Endothelial cell of umbilical vein (primary cell): ENCODE data around the gene KIF6. TPM values are rescaled to one million over a fixed set of nuclear protein-coding genes. Genes with fewer than 3 reads are reported as not detected.

Experiments
- BruUV-seq: library from RNA; stranded (reverse); fragments of 400-500 nt; replicated peaks from 2 replicates; lab custom pipeline; 2021; lab: Mats Ljungman, UMichigan
- CTCF ChIA-PET: fragments of 300-600, 350-600 bp; sonication (Branson Sonifier 250); formaldehyde crosslinking; loops from one replicate; lab custom pipeline; 2021; ENCODE audit warnings: antibody characterized with exemption, inconsistent platforms; lab: Charles Lee
- POLR2A ChIA-PET: fragments of 300-600, 350-600 bp; sonication (Branson Sonifier 250); formaldehyde crosslinking; loops from one replicate; lab custom pipeline; 2021; ENCODE audit warnings: antibody characterized with exemption, inconsistent platforms; lab: Charles Lee
- DNase-seq: peaks from one replicate; pipeline ENCODE4 v3.0.0-alpha.2; 2011; ENCODE audit warnings: low read depth, low spot score
- FAIRE-seq: peaks from 2 replicates; lab custom pipeline; 2011; peaks lifted over from hg19 to GRCh38; lab: Jason Lieb, UNC
- H2AFZ ChIP-seq: 2 replicates; pipeline ENCODE4 v1.6.0; 2012; ENCODE audit warnings: low read depth, low read length, control low read depth, inconsistent platforms
- H3K27ac ChIP-seq: 2 replicates; pipeline ENCODE4 v1.5.1; 2011; ENCODE audit warnings: low read depth, mild to moderate bottlenecking, control low read depth, low read length, moderate library complexity; ENCODE audit not compliant: insufficient read depth
- H3K27me3 ChIP-seq, 2 experiments: 2 replicates each; pipeline versions ENCODE4 v1.6.0 to v1.6.1; 2011; ENCODE audit warnings: low read length in 2 of 2, mixed read lengths in 1 of 2; ENCODE audit not compliant: control insufficient read depth in 2 of 2, insufficient read depth in 2 of 2
- H3K36me3 ChIP-seq, 2 experiments: 2 replicates in 1 of 2; 3 replicates in 1 of 2; pipeline ENCODE4 v1.5.1; 2011; ENCODE audit warnings: low read length in 2 of 2, mild to moderate bottlenecking in 1 of 2, moderate library complexity in 1 of 2; ENCODE audit not compliant: control insufficient read depth in 2 of 2, insufficient read depth in 2 of 2; ENCODE audit errors: extremely low read depth in 1 of 2
- H3K4me1 ChIP-seq: 3 replicates; pipeline ENCODE4 v1.5.1; 2011; ENCODE audit warnings: mild to moderate bottlenecking, low read length; ENCODE audit not compliant: control insufficient read depth, insufficient read depth; ENCODE audit errors: extremely low read depth
- H3K4me2 ChIP-seq: 2 replicates; pipeline ENCODE4 v1.6.1; 2011; ENCODE audit warnings: low read length, control low read depth, mixed read lengths; ENCODE audit not compliant: insufficient read depth
- H3K4me3 ChIP-seq, 3 experiments: fragments of 200-600 bp in 1 of 3; sonication (generic), shearing (Covaris generic) in 1 of 3; replicated peaks in 1 of 3; 2 replicates each; pipeline ENCODE4 v1.5.1; 2011 to 2016; ENCODE audit warnings: control low read depth in 3 of 3, low read length in 3 of 3, mild to moderate bottlenecking in 2 of 3, inconsistent platforms in 1 of 3, low read depth in 1 of 3, moderate library complexity in 1 of 3; ENCODE audit not compliant: insufficient read depth in 1 of 3
- H3K79me2 ChIP-seq: 2 replicates; pipeline ENCODE4 v1.6.0; 2012; ENCODE audit warnings: low read length, inconsistent platforms; ENCODE audit not compliant: control insufficient read depth, insufficient read depth
- H3K9ac ChIP-seq: replicated peaks from 2 replicates; pipeline ENCODE3; 2011; ENCODE audit warnings: low read length, control low read depth; ENCODE audit not compliant: insufficient read depth; ENCODE audit errors: extremely low read depth
- H3K9me1 ChIP-seq: replicated peaks from 3 replicates; pipeline ENCODE4 v1.6.0; 2011; ENCODE audit warnings: mild to moderate bottlenecking, low read length; ENCODE audit not compliant: control insufficient read depth, insufficient read depth; ENCODE audit errors: extremely low read depth
- H3K9me3 ChIP-seq: replicated peaks from 2 replicates; pipeline ENCODE4 v1.5.1; 2012; ENCODE audit warnings: low read length, inconsistent platforms; ENCODE audit not compliant: control insufficient read depth, insufficient read depth
- H4K20me1 ChIP-seq: replicated peaks from 2 replicates; pipeline ENCODE3; 2011; ENCODE audit warnings: mild to moderate bottlenecking, low read length; ENCODE audit not compliant: control insufficient read depth, insufficient read depth; ENCODE audit errors: extremely low read depth
- CTCF ChIP-seq, 2 donors: IDR thresholded peaks; 1 replicate in 1 of 2; 2 replicates in 1 of 2; pipeline ENCODE4 v1.5.1; 2011; ENCODE audit warnings: low read length in 2 of 2, mild to moderate bottlenecking in 2 of 2, moderate library complexity in 2 of 2, control low read depth in 1 of 2, inconsistent platforms in 1 of 2, low read depth in 1 of 2; ENCODE audit not compliant: insufficient read depth in 1 of 2; ENCODE audit errors: extremely low read depth in 1 of 2
- EZH2 ChIP-seq: IDR thresholded peaks from 2 replicates; pipeline ENCODE4 v1.6.1; 2012; ENCODE audit warnings: borderline replicate concordance, low read depth, mild to moderate bottlenecking, moderate library complexity, low read length, inconsistent platforms; ENCODE audit not compliant: severe bottlenecking
- FOS ChIP-seq: IDR thresholded peaks from 2 replicates; pipeline ENCODE4 v1.6.1; 2011; ENCODE audit warnings: mild to moderate bottlenecking, low read length, moderate library complexity, borderline replicate concordance; ENCODE audit not compliant: insufficient read depth
- GATA2 ChIP-seq: IDR thresholded peaks from 2 replicates; pipeline ENCODE4 v1.7.0; 2011; ENCODE audit warnings: low read depth, mild to moderate bottlenecking, moderate library complexity, mixed read lengths, low read length; ENCODE audit not compliant: insufficient read length, insufficient read depth
- JUN ChIP-seq: IDR thresholded peaks from 2 replicates; pipeline ENCODE4 v1.6.1; 2011; ENCODE audit warnings: borderline replicate concordance, low read depth; ENCODE audit not compliant: insufficient read length, insufficient read depth
- MAX ChIP-seq: IDR thresholded peaks from 2 replicates; pipeline ENCODE4 v1.6.1; 2011; ENCODE audit not compliant: insufficient read depth, insufficient read length
- MYC ChIP-seq: IDR thresholded peaks from one replicate; pipeline ENCODE4 v1.6.1; 2011; ENCODE audit warnings: mild to moderate bottlenecking, low read depth, low read length
- POLR2A ChIP-seq: IDR thresholded peaks from 2 replicates; pipeline ENCODE4 v1.6.1; 2012; ENCODE audit warnings: low read depth, mild to moderate bottlenecking, control low read depth, low read length
- POLR2AphosphoS5 ChIP-seq: IDR thresholded peaks from 2 replicates; pipeline ENCODE4 v1.6.1; 2012; ENCODE audit warnings: low read depth, mild to moderate bottlenecking, control low read depth, low read length, moderate library complexity; ENCODE audit not compliant: insufficient read depth
- dilution Hi-C: fragments of 300-500 bp; cut with MboI; formaldehyde crosslinking; loops from one replicate; pipeline ENCODE4 v1.15.0; 2019; ENCODE audit warnings: low sequenced_read_pairs; ENCODE audit not compliant: extremely low pct_ligation_motif_present
- intact Hi-C: fragments of 100-400 bp; cut with micrococcal nuclease; formaldehyde crosslinking; loops from one replicate; pipeline ENCODE4 v1.10.0; 2022
- polyA plus RNA-seq, 4 experiments: library from polyadenylated mRNA; depleted of rRNA in 3 of 4; stranded (reverse) in 3 of 4; unstranded in 1 of 4; fragments of >200 nt; gene quantifications; 2 replicates each; pipeline versions ENCODE4 v1.2.1 to v1.2.3, GENCODE V29; 2011 to 2012; ENCODE audit warnings: missing spikeins in 1 of 4
- total RNA-seq: library from RNA; stranded (reverse); gene quantifications from 2 replicates; pipeline ENCODE4 v1.2.3, GENCODE V29; 2021

KIF6 gene
- total and polyA plus RNA-seq, 2 donors (not counting 3 experiments of a cell fraction or from before 2014, with no cell fraction given): not detected

GRCh38 chr6:39684790-39685488 lies 40.3 kb downstream of the KIF6 start:
- H3K9me1 ChIP-seq: no peaks in the 10 kb centered on the region
- no peaks in the 10 kb centered on the region for H3K27me3 ChIP-seq
- intact Hi-C loops: no loop called here
- H3K4me2 ChIP-seq: no peak overlapping the region
- no peaks in the 10 kb centered on the region for H3K9me3 ChIP-seq
- H3K9ac ChIP-seq: no peak overlapping the region
- TF ChIP-seq GATA2 (no peak), MYC (no peak), EZH2 (no peak), POLR2A (no peak), CTCF (IDR thresholded peaks at IDR 0.05; ENCODE audit: extremely low read depth in 1 of 2, insufficient read depth in 1 of 2, low read depth in 1 of 2, low read length in 2 of 2) (no peak), POLR2AphosphoS5 (no peak), JUN (no peak), MAX (no peak), FOS (no peak)
- no peak overlapping the region for H2AFZ ChIP-seq
- no peak for DNase-seq
- H3K4me3 ChIP-seq: no peak overlapping the region
- no TSS peak for BruUV-seq
- dilution Hi-C loops: no loop called here
- H3K79me2 ChIP-seq: no peaks in the 10 kb centered on the region
- POLR2A ChIA-PET: no interaction called here
- no peak for FAIRE-seq
- H3K27ac ChIP-seq: no peak overlapping the region
- CTCF ChIA-PET: no interaction called here
- no peaks in the 10 kb centered on the region for H3K36me3 ChIP-seq
- H4K20me1 ChIP-seq: no peaks in the 10 kb centered on the region
- no peaks in the 10 kb centered on the region for H3K4me1 ChIP-seq
